GM06990 (cell line): Measurements from ENCODE around the gene ST14.

Source experiments
- DNase-seq: peaks from one replicate; pipeline ENCODE4 v3.0.0-alpha.2; 2011; ENCODE audit not compliant: insufficient read length; ENCODE audit errors: extremely low read depth
- H3K27me3 ChIP-seq: replicated peaks from 2 replicates; pipeline ENCODE4 v1.6.0; 2011; ENCODE audit warnings: low read length; ENCODE audit not compliant: control insufficient read depth, insufficient read depth
- H3K36me3 ChIP-seq: 2 replicates; pipeline ENCODE4 v1.5.1; 2011; ENCODE audit warnings: low read length; ENCODE audit not compliant: control insufficient read depth, insufficient read depth
- H3K4me3 ChIP-seq: replicated peaks from 2 replicates; pipeline ENCODE4 v1.5.1; 2011; ENCODE audit warnings: low read depth, mild to moderate bottlenecking, control low read depth, low read length
- CTCF ChIP-seq: IDR thresholded peaks from 2 replicates; pipeline ENCODE4 v1.5.1; 2011; ENCODE audit warnings: low read length, control low read depth, mild to moderate bottlenecking, inconsistent platforms; ENCODE audit not compliant: insufficient read depth, poor library complexity, severe bottlenecking

The ST14 gene

GRCh38 chr11:130161441-130162145 is 2.0 kb downstream of the ST14 start:
- Histone ChIP-seq H3K4me3 (no peak overlapping the region), H3K36me3 (no peaks in the 10 kb centered on the region), H3K27me3 (peaks cover 10% of the 10 kb centered on the region)
- no peak for TF ChIP-seq CTCF
- no peak for DNase-seq

GRCh38 chr11:130162733-130163132 is 3.2 kb downstream of the ST14 start:
- no peak for DNase-seq
- Histone ChIP-seq H3K27me3 (peaks cover 10% of the 10 kb centered on the region), H3K4me3 (no peak overlapping the region), H3K36me3 (no peaks in the 10 kb centered on the region)
- TF ChIP-seq CTCF = no peak

GRCh38 chr11:130163346-130164220 is 4.0 kb downstream of the ST14 start:
- H3K27me3 ChIP-seq = peaks cover 8% of the 10 kb centered on the region
- no peak for DNase-seq
- no peak overlapping the region for H3K4me3 ChIP-seq
- no peak for TF ChIP-seq CTCF
- H3K36me3 ChIP-seq = no peaks in the 10 kb centered on the region

- Histone ChIP-seq H3K36me3 (no peaks in the 10 kb centered on the region), H3K4me3 (no peak overlapping the region), H3K27me3 (peaks cover 5% of the 10 kb centered on the region)
- no peak for DNase-seq
- TF ChIP-seq CTCF = no peak
Observed at GRCh38 chr11:130164221-130164570, 4.6 kb downstream of the ST14 start.

- TF ChIP-seq CTCF = no peak
- no peak for DNase-seq
- H3K4me3 ChIP-seq = no peak overlapping the region
- peaks cover 5% of the 10 kb centered on the region for H3K27me3 ChIP-seq
- no peaks in the 10 kb centered on the region for H3K36me3 ChIP-seq
Observed at GRCh38 chr11:130165601-130166456, 6.2 kb downstream of the ST14 start.
